GM08714 (cell line): ENCODE results near the gene PRR12.
A peak's percentile ranks its signal among the peaks of the same experiment; 100 is the strongest.

Experiments
- H3K4me3 ChIP-seq: fragments of 200-500 bp; sonication (Bioruptor generic); 2 replicates; pipeline ENCODE4 v1.5.1; 2014; ENCODE audit warnings: mild to moderate bottlenecking, low read length, inconsistent platforms
- ZNF274 ChIP-seq: IDR thresholded peaks from 2 replicates; pipeline ENCODE4 v1.6.1; 2012; ENCODE audit warnings: mild to moderate bottlenecking, low read depth, low read length

Gene PRR12, protein sequence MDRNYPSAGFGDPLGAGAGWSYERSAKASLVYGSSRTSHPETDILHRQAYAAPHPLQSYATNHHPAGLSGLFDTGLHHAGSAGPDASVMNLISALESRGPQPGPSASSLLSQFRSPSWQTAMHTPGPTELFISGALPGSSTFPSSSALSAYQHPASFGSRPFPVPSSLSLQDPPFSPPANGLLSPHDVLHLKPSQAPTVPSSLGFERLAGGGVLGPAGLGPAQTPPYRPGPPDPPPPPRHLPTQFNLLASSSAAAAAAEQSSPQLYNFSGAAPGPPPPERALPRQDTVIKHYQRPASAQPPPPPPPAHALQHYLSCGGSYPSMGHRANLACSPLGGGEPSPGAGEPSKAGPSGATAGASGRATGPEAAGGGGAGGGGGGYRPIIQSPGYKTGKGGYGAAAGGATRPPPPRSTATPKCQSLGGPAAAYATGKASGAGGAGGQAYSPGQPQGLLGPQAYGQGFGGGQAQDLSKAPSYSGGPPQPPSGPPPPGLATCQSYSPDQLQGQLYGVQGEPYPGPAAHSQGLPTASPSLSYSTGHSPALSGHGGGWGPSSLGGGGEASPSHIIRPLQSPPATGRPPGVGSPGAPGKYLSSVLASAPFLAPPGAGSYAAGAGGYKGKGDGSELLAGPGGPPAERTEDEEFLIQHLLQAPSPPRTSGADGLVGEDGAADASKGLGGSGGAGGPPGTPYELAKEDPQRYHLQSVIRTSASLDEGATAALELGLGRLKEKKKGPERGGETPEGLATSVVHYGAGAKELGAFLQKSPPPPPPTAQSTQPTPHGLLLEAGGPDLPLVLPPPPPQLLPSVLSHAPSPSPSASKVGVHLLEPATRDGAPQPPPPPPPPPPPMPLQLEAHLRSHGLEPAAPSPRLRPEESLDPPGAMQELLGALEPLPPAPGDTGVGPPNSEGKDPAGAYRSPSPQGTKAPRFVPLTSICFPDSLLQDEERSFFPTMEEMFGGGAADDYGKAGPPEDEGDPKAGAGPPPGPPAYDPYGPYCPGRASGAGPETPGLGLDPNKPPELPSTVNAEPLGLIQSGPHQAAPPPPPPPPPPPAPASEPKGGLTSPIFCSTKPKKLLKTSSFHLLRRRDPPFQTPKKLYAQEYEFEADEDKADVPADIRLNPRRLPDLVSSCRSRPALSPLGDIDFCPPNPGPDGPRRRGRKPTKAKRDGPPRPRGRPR (N-terminal part only)

DNA sequence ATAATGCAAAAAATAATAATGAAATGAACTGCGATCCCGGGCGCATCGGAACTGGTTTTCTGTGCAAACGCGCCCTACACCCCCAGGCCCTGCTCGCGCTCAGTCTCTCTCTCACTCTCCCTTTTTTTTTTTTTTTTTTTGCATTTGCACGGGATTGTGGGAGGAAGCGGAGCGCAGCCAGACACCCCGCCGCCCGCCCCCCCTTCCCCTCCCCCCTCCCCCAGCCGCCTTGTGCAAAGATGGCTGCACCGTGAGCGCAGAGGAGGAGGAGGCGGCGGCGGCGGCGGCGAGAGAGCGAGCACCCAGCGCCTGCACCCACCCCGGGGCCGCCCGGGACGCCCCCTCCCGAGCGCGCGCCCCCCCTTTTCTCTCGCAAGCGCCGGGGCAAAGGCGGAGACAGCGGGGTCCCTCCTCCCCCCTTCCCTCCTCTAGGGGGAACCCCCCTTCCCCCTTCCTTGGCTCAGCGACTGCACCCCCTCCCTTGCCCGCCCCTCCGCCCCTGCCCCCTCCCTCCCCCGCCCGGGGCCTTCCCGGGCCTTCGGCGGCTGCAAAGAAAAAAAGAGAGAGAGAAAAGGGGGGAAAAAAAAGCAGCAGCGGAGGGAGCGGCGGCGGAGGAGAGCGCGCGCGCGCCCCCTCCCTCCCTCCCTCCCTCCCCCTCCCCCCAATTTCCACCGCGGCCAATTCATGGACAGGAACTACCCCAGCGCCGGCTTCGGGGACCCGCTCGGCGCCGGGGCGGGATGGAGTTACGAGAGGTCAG, at the start of gene PRR12:
Gene PRR12, plus strand, starts transcription at position 212 of the 760 bp plus-strand sequence. Its CDS starts 473 bp downstream, at position 685.
- H3K4me3 ChIP-seq, result peak within 1 kb of the TSS; percentile 86

DNA sequence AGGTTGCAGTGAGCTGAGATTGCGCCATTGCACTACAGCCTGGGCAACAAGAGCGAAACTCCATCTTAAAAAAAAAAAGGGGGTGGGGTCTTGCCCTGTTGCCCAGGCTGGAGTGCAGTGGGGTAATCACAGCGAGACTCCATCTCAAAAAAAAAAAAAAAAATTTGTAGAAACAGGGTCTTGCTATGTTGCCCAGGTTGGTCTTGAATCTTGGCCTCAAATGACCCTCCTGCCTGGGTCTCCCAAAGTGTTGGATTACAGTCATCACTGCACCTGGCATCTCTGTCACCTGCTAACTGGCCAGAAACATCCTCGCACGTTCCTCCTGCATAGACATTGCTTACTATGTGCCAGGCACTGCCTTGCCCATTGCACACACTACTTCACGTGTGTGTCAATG, 49.1 kb upstream of the PRR12 start:
- H3K4me3 ChIP-seq, result no peak overlapping the region
- TF ChIP-seq ZNF274, result no peak

More for the DNA sequence above, at the start of gene PRR12:
- no peak for TF ChIP-seq ZNF274

DNA sequence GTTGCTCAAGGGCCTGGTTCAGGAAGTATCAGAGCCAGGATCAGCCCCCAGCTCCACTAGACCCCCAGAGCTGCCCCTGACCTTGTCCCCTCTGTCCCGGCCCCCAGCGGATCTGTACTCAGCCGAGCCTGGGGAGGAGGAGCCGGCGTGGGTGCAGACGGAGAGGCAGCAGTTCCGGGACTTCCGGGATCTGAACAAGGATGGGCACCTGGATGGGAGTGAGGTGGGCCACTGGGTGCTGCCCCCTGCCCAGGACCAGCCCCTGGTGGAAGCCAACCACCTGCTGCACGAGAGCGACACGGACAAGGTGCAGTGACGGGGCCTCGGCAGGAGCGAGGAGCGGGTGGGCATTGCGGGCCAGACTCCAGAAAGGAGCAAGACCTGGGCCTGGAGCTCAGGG, 48.5 kb upstream of the PRR12 start:
- TF ChIP-seq ZNF274, result no peak

DNA sequence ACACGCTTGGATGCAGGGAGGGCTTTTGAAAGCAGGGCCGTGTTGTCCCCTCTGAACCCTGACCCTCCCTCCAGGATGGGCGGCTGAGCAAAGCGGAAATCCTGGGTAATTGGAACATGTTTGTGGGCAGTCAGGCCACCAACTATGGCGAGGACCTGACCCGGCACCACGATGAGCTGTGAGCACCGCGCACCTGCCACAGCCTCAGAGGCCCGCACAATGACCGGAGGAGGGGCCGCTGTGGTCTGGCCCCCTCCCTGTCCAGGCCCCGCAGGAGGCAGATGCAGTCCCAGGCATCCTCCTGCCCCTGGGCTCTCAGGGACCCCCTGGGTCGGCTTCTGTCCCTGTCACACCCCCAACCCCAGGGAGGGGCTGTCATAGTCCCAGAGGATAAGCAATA, 48.0 kb upstream of the PRR12 start:
- no peak for TF ChIP-seq ZNF274
- no peak overlapping the region for H3K4me3 ChIP-seq

More for the DNA sequence above, 48.5 kb upstream of the PRR12 start:
- H3K4me3 ChIP-seq, result no peak overlapping the region

DNA sequence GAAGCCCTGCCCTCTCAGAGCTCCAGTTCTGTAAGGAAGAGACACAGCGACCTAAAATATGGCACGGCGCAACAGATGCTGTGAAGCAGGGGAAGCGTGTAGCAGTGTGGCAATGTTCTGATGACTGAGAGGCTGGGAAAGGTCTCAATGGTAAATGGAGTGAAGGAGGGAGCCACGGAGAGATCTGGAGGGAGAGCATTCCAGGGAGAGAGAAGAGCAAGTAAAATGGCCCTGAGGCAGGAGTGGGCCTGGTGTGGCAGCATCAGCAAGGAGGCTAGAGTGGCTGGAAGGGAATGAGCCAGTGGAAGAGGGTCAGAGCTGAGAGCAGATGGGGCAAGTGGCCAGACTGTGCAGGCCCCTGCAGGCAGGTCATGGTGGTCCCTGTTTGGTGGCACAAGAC, 46.8 kb upstream of the PRR12 start:
- no peak for TF ChIP-seq ZNF274
- H3K4me3 ChIP-seq, result no peak overlapping the region

DNA sequence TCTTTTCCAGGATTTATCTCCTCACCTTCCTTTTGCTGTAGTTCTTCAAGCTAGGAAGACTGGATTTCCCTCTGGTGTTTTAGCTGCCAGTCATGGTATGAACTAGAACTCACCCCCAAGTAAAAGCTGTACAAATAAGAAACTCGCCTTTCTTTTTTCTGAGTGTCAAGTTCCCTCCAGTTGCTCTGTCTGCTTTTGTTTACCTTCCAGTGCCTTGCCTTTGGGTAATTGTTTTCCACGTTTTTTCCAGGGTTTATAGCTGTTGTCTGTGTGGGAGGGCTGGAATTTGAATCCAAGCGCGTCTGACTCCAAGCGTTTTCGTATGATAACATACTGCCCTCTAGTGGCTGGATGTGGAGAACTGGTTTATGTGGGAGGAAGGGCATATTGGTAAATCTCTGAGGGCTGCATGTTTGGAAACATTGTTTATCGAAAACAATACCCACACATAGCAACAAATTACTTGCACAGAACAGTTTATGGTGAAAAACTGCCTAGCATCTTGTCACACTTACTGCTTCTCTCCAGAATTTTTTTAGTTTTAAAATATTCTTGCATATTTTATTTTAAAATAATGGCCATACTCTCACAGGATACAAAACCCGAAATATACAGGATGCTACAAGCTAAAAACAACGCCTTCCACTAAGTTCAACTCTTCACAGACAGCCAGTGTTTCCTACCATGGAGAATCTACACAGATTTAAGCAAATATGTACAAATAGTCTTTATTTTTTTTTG, 44.0 kb upstream of the PRR12 start:
- H3K4me3 ChIP-seq, result no peak overlapping the region

DNA sequence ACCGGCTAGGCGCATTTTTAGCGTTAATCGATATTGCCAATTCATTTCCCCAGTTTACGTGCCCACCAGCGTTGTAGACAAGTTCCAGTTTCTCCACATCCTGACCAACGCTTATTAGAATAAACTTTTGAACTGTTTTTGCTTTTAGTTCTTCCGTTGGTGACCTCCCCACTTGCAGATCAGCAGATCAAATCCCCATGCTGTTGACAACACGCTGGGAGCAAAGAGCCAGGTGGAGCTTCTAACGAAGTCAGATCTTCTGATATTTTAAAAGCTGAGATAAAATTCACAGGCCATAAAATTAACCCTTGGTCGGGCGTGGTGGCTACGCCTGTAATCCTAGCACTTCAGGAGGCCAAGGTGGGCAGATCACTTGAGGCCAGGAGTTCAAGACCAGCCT, 41.9 kb upstream of the PRR12 start:
- no peak for TF ChIP-seq ZNF274
- H3K4me3 ChIP-seq, result no peak overlapping the region

More for the DNA sequence above, 44.0 kb upstream of the PRR12 start:
- no peak for TF ChIP-seq ZNF274

DNA sequence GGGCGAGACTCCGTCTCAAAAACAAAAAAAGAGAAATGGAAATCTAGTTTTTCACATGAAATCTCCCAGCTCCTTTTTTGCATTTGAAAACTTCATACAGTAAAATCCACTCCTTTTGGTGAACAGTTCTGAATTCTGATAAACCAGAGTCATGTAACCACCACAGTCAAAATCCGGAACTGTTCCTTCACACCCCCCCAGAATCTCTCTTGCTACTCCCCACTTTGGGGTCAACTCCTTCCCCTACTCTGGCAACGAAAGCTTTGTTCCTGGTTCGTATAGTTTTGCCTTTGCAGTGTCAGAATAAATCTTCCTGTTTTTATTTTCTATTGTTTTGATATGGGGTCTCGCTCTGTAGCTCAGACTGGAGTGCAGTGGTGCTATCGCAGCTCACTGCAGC, 39.5 kb upstream of the PRR12 start:
- no peak overlapping the region for H3K4me3 ChIP-seq
- no peak for TF ChIP-seq ZNF274

DNA sequence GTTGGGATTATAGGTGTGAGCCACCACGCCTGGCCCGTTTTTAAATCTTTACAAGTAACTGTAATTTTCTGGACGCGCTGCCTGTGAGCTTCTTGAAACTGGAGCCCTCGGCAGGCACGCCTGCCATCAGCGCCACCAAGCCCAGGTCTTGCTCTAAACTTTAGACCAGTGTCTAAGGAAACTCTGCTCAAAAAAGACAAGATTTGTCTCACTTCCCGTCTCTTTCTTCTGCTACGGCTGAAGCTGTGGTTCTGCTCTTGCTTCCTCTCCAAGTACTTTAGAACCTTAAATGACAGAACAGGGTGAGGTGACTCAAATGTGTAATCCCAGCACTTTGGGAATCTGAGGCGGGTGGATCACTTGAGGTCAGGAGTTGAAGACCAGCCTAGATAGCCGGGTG, 38.2 kb upstream of the PRR12 start:
- H3K4me3 ChIP-seq, result no peak overlapping the region
- TF ChIP-seq ZNF274, result no peak

DNA sequence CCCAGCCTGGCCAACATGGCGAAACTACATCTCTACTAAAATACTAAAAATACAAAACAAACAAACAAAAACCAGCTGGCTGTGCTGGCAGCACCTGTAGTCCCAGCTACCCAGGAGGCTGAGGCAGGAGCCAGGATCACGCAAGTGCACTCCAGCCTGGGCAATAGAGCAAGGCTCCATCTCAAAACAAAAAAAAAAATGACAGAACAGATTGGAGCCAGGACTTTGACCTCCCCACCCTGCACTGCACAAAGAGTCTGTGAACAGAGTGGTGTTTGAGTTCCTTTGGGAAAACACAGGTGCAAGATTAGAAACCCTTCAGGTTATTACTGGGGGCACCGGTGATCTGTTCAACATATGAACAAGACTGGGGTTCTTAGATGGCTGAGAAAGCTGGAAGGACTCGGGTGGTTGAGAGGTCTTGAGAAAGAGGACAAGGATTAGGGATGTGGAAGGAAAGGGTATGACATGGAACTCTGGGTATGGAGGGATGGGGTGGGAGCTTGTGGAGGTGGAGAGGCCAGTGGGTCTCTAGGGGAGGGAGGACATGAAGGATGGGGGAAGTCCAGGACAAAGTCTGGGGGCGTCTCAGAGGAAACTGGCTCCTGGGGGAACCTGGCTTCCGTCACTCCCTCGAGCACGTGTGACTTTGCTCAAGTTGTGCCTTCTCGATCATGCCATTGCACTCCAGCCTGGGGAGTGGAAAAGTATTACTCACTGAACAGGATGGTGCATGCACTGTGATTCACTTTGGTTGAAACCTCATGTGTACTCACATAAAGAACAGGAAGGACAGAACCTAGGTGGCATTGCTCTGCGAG, 37.3 kb upstream of the PRR12 start:
- H3K4me3 ChIP-seq, result no peak overlapping the region
- no peak for TF ChIP-seq ZNF274

DNA sequence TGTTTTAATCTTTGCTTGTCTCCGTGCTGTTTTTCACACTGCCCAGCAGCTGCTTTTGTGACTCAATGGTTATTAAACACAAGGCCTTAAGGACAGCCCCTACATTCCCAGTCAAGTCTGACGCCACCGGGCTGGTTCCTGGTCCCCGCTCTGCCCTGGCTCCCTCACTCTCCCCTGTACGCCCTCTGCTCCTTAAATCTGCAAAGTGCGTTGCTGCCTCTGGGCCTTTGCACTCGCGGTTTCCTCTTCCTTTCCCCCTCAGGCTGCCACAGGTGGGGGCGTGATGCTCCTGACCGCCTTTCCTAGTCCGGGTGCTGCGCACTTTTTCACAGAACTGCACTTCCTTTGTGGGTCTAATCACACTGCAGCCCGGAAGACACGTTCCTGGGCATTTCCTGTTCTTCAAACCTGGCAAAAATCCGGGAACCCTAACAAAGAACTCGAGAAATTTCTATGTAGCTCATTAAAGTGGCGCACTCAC, 36.2 kb upstream of the PRR12 start:
- H3K4me3 ChIP-seq, result no peak overlapping the region
- TF ChIP-seq ZNF274, result no peak

DNA sequence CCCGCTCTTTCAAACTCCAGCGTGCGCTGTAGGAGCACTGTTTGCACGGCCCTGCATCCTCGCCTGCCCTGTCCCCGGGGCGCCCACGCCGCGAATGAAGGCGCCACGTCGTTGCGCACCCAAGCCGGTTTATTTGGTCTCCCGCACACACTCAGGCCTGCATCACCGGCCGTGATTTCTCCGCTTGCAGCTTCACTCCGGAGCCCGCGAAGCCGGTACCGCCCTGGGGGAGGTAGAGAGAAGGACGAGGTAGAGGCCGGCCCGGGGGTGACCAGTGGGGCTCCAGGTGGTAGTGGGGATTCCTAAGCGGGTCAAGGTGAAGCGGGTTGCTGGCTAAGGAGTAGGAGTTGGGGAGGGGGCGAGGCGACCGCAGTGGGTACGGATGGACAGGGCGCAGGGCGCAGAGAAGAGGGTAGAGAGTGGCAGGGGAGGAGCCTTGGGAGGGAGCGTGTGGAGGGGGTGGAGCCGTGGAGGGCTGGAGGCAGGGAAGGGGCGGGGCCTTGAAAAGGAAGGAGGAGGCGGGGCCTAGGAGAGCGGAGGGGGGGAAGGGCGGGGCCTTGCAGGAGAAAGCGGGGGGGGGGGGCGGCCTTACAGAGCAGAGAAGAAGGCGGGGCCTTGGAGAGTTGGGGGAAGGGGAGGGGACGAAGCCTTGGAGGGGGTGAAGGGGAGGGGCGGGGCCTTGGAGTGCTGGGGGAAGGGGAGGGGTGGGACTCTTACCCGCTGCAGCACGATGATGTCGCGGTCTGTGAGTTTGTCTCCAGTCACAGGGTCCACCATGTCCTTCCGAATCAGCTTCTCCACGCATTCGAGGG, 35.2 kb upstream of the PRR12 start:
- no peak overlapping the region for H3K4me3 ChIP-seq
- no peak for TF ChIP-seq ZNF274
